GM18861 (cell line): ENCODE results near the gene BDKRB1.

Experiments
- ATAC-seq: cut with Tn5 transposase; IDR thresholded peaks from one replicate; pipeline ENCODE4 v1.9.1; 2021; ENCODE audit not compliant: unreplicated experiment

The BDKRB1 gene

DNA sequence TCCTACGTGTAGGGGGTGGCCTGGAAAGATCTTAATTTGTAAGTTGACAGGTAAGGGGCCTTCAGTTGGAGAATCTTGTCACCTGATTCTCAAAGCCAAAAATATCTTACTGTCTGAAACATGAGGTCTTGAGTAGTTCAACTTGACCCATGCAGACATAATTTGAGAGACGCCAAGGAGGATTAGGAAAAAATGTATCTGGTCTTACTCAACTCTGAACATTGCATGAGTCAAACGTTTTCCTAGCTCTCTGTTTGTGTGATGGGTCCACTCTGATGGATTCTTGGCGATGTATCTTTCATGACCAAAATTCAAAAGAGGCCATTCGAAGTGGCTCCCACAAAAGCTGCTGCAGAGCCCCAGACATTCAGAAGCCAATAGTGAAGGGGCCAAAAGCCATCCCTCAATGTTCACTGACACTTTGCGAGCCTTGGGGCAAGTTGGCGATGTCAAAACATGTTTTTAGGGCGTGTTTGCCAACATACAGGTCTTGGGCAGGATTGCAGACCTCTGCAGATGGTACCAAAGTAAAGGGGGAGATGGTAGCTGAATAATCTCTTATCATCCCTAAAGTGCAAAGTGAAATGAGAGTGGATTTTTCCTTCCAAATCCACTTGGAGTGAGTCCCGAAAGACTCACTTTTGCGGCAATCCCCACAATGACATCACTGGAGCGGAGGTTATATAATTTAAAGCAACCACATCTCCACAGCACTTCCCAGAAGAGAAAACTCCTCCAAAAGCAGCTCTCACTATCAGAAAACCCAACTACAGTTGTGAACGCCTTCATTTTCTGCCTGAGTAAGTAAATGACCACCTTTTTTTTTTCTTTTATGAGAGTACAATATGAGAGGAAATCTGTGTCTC is at the start of gene BDKRB1:
TSS of gene BDKRB1 (plus strand) at position 710 of the 866 bp plus-strand sequence. CDS start 7,473 bp downstream, outside the sequence.
- ATAC-seq = no peak

DNA sequence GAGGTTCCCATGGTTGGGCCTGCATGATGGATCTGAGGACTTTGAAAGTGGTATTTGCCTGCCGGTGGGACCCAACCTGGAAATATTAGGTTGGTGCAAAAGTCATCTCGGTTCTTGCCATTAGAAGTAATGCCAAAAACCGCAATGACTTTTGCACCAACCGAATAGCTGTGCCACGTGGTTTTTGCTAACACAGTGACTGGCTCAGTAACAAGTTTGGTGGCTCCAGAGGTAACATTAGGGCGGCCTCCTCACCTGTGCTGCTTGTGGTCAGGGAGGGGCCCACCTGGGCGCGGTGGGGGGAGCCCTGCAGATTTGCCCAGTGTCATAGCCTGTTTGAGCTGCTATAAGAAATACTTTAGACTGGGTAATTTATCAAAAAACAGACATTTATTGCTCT is 49.5 kb upstream of the BDKRB1 start:
- no peak for ATAC-seq

DNA sequence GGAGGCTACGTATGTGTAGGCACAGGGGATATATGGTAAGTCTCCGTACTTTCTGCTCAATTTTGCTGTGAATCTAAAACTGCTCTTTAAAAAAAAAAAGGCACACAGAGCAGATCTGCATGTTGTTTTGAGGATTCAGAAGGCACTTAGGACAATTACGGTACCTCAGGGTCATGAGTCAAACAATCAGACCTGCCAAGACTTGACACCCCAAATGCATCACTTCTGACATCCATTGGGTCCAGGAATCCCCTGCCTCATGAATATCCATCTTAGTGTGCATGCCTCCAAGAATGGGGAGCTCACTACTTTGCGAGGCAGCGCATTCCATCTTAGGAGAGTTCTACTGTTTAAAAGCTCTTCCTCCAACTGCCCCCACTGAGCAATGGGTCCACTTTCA is 48.3 kb upstream of the BDKRB1 start:
- ATAC-seq = no peak

- ATAC-seq = no peak
These were observed 47.3 kb upstream of the BDKRB1 start for GRCh38 chr14:96208739-96209138.

DNA sequence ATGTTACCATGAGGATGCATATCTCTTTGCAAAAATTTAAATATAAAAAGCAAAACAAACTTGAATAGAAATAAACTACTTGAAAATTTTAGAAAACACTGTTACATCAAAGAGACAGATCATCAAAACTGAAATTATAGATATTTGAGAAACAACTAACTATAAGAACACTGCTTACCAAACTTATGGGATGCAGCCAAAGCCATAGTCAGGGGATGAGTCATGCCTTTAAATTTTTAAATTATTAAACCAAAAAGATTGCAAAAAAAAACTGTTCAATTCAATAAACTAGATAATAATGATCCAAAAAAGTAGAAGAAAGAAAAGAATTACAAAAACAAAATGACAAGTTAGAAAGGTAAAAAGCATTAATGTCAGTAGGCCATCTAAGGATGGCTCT is 43.9 kb upstream of the BDKRB1 start:
- no peak for ATAC-seq

DNA sequence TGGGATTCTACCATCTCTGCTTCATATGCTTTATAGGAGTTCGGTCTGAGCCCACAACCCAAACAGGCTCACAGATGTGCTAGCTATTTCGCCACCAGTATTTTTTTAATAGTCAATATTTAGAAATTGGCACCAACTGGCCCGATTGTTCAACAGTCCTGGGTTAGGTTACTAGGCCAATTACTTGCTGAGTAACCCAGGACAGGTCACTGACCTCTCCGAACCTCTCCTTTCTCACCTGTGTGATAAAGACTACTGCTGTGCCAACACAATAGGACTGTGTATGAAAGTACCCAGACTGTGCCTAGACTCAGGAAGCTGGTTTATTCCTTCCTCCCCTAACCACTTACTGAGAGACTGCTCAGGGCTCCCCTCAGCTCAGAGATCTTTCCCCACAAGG is 43.1 kb upstream of the BDKRB1 start:
- ATAC-seq = no peak

- ATAC-seq = no peak
These were observed 42.0 kb upstream of the BDKRB1 start for GRCh38 chr14:96213871-96214465.

GRCh38 chr14:96214793-96215192 is 41.2 kb upstream of the BDKRB1 start:
- ATAC-seq = no peak

DNA sequence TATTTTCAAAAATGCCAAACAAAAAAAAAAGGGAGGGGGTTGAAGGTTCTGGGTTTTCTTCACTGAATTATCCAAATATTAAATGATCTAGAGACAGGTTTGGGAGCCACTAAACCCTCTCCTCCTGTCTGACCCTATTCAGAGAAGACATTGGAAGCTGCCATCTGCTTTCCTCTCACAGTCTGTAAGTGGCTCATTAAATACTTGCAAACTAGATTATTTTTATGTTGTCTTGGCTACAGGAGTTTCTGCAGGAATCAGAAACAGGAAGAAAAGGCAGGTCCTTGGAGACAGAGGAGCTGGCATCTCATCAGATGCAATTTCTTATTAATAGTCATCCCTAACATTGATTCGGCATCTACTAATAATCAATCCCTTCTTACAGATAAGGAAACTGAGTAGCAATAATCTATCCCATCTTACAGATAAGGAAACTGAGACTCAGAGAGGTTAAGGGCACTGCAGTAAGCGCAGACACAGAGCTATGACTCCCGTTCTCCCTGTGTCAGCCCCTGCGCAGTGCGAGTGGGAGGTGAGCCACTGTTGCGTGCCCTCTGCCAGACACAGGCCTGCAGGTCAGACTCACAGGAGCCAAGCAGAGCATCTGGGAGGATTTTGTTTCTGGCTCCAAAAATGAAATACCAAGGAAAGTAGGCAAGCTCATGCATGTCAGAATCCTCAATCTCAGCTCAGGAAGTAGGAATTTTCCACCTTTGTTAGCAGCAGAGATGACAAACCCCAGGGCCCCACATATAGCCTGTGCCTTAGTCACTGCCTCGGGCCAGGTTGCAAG is 40.4 kb upstream of the BDKRB1 start:
- no peak for ATAC-seq

DNA sequence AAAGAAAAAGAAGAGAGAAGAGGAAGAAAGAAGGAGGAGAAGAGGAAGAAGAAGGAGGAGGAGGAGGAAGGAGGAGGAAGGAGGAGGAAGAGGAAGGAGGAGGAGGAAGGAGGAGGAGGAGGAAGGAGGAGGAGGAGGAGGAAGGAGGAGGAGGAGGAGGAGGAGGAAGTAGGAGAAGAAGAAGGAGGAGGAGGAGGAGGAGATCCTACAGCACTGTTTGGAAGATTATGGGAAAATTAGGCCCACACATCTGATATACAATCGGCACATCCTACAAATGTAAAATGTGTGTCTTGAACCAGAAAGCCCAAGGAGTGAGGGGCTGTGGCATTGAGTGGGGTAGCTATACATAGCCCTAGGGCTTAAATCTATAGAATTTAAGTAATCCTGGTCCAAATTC is 39.4 kb upstream of the BDKRB1 start:
- ATAC-seq = no peak

DNA sequence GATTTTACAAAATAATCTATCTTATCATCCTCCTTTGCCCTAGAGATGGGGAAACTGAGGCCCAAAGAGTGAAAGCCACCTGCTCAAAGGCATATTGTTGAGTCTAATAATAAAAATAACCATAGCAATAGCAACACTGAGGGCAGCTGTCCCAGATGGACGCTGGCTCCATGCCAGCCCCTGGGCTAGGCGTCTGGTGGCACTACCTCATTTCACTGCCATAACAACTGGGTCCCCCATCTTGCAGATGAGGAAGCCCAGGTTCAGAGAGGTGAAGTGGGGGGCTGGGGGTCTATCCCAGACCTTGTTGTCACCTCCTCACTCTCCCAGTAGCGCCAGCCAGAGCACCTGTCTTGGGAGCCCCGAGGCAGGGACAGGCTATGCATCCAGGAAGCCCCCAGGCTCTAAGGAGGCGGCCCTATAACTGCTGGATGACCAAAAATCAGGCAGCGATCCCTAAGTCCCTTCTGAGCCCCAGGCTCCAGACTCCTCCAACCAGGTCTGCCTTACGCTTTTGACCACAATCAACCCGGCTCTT is 38.6 kb upstream of the BDKRB1 start:
- ATAC-seq = no peak

DNA sequence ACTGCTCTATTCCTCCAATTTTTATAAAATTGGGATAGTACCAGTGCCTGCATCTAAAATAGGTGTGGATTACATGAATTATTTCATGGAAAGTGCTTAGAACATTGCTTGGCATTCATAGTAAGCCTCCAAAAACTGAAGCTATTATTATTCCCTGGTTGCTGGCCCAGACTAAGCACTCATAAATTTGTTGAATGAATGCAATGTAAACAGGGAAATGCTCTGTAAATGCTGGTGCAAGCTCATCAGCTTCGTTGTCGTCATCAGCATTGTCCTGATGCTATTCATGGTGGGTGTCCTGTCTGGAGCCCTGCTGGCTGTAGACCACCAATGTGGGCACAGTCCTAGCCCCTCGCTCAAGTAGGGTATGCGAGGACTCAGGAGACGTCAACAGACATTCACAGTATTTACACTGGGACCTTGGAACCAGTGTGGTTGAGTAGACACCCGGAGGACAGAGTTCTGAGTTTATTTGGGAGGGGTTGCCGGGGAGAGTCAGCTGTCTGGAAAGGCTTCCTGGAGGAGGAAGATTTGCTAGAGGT is 34.8 kb upstream of the BDKRB1 start:
- no peak for ATAC-seq

GRCh38 chr14:96221841-96222240 is 34.2 kb upstream of the BDKRB1 start:
- no peak for ATAC-seq

DNA sequence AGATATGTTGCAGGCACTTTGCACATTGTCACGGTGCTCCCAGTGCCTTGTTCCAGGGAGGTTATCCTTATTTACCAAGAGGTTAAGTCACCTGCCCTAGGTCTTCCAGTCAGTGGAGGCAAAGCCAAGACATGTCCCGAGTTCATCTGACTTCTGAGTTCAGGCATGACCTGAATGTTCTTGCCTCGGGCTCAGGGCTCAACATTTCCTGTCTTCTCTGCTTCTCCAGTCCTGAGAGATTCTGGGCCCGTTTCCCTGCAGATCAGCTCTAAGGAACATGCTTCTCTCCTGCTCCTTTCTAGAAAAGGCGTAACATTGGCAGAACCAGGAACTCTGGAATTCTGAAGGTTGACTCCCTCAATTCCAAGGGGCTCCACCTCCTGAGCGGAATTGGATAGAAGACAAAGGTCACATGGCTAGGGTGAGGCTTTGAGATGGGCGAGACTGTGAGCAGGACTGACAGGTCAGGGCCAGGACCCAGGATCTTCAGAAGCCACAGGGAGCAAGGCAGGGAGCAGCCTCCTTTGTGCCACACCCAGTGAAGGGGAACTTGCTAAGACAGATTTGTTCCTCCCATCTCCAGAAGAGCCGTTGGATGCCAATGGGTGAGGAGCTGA is 31.4 kb upstream of the BDKRB1 start:
- no peak for ATAC-seq

DNA sequence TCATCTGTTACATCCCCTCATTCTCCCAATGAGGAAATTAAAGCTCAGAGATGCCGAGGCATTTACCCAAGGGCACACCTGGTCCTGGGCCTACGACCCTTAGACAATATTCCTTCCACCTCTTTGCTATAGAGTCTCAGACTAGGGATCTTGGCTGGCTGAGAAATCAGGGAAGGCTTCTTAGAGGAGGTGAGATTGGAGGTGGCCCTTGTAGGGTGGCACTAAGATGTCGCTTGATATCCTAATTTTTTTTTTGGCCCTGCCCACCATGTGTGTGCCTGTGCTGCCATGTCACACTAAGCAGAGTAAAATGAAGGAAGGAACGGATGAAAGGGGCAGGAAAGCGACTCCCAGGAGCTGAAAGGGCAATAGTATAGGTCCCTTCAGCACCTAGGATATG is 30.8 kb upstream of the BDKRB1 start:
- no peak for ATAC-seq

DNA sequence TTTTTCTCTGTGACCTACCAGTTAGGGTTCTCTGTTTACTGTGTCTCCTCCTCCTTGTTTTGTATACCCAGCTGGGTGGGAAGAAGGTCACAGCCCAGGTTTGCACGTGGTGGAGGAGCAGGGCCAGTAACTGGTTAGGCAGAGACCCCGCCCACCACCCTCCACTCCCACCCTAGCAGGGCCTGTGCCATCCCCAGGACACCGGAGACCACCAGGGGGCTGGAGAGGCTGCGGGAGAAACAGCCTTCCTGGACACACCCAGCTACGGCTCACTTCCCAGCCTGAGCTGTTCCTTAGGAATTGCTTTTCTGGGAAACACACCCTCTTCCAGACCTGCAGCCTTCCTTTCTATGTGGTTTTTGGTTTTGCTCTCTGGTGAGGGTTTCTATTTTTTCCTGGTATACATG is 30.3 kb upstream of the BDKRB1 start:
- no peak for ATAC-seq

DNA sequence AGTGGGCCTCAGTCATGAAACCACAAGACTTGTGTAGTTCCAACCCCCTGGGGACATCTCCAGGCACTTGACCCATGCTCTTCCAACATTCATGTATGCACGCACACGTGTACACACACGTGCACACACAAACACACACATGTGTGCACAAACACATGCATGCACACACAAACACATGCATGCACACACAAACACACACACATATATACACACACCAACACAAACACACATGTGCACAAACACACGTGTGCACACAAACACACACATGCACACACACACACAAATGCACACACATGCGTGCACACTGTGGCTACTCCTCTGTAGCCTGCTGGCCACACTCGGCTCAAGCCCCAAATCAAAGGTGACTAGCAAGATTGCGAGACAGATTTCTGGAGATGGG is 28.6 kb upstream of the BDKRB1 start:
- ATAC-seq = no peak

GRCh38 chr14:96229315-96229714 is 26.7 kb upstream of the BDKRB1 start:
- ATAC-seq = no peak

DNA sequence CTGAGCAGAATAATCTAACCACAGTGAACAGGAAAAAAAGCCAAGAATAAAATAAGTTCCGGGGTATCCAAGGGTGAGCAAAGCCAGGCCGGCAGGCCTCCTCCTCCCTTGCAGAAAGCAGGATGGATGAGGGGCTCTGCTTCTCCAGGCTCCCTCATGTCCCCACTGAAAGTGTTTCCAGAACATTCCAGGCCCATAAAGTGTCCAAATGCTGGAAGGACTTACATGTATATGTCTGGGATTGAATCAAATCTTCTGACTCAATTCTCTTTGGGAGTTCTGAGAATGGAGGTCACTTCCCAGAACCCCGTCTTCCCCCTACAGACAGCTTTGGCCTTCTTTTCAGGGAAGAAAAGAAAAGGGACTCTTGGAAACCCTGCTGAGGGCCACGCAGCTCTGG is 25.0 kb upstream of the BDKRB1 start:
- no peak for ATAC-seq

GRCh38 chr14:96231526-96232130 is 24.4 kb upstream of the BDKRB1 start:
- ATAC-seq = no peak
